GM10266 (cell line): ENCODE results near the gene KLHDC4.
A peak's percentile ranks its signal among the peaks of the same experiment; 100 is the strongest.
"Not testable (repeated sequence)": the region's sequence is repeated elsewhere in the genome, so short reads cannot be mapped to it uniquely, and the experiment has no call there.

ENCODE experiments used
- DNase-seq: peaks from one replicate; pipeline ENCODE4 v3.0.0; 2012; ENCODE audit errors: extremely low spot score
- CTCF ChIP-seq: IDR thresholded peaks from 2 replicates; pipeline ENCODE4 v1.5.1; 2012; ENCODE audit warnings: mild to moderate bottlenecking, low read depth; ENCODE audit not compliant: control insufficient read depth, insufficient read depth; ENCODE audit errors: missing control alignments

KLHDC4 gene

GRCh38 chr16:87765776-87766484 lies at the start of gene KLHDC4:
Gene KLHDC4 (minus strand): TSS chr16:87765986. CDS start chr16:87765890, 96 bp downstream.
- TF ChIP-seq CTCF: no peak
- DNase-seq: peak; percentile 94

DNA sequence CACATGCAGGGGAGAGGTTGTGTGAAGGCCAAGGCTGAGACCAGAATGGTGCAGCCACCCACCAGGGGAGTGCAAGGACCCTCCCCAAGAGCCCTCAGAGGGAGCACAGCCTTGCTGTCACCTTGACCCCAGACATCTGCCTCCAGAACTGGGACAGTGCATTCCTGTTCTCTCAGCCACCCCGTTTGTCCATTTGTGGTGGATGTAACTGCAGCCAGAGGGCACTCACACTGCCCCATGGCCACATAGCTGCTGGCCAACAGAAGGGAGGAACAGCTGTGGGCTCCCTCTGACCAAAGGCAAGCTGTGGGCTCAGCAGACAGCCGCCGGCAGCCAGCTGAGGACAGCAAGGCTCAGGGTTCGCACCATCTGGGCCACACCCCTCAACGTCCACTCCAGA lies 49.8 kb upstream of the KLHDC4 start:
- TF ChIP-seq CTCF: no peak
- no peak for DNase-seq

- TF ChIP-seq CTCF: no peak
- no peak for DNase-seq
These were observed 46.4 kb upstream of the KLHDC4 start for GRCh38 chr16:87812200-87812656.

GRCh38 chr16:87811454-87811853 lies 45.7 kb upstream of the KLHDC4 start:
- not testable (repeated sequence) for DNase-seq

DNA sequence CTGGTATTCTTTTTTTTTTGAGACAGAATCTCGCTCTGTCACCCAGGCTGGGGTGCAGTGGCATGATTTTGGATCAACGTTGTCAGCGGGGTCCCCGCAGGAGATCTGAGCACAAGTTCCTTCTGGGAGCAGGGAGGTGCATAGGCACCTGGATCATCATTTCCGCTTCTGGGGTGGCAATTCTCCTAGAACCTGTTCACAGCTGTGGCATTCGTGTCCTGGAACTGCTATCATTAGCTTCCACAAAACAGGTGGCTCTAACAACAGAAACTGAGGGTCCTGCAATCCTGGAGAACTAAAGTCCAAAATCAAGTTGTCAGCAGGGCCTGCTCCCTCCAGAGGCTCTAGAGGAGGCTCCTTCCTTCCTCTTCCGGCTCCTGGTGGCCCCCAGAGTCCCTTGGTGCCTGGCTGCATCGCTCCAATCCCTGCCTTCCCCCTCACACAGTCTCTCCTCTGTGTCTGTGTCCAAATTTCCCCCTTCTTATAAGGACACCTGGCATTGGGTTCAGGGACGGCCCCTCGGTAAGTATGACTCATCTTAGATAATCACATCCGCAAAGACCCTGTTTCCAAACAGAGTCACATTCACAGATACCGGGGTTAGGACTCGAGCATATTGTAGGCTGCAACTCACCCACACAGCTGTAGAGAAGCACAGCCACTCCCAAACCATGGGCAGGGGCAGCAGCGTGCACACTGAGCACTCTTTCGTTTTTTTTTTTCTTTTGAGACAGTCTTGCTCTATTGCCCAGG lies 43.5 kb upstream of the KLHDC4 start:
- TF ChIP-seq CTCF: no peak
- peak; percentile 77 for DNase-seq

DNA sequence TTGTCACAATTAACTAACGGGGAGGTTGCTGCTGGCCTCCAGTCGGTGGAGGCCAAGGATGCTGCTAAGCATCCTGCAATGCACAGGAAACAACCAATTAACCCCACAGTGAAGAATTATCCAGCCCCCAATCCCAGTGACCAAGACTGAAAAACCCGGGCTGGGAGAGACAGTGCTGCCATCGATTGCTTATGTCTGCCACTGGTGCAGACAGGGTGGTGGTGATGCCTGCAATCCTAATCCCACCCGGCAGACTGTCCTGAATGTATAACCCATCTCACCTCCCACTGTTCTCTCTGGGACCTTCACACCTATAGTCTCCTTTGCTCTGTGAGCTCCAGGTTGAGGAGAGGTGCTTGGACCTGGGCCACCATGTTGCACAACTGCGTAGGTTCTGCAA lies 42.3 kb upstream of the KLHDC4 start:
- no peak for DNase-seq
- no peak for TF ChIP-seq CTCF

GRCh38 chr16:87806641-87807546 lies 41.1 kb upstream of the KLHDC4 start:
- no peak for TF ChIP-seq CTCF
- peak; percentile 47 for DNase-seq
